WTC11 (cell line): ENCODE data around the gene ZNF496.

Experiments
- MYBL2 ChIP-seq: sonication (generic); formaldehyde crosslinking; IDR thresholded peaks from 2 replicates; pipeline ENCODE4 v1.8.1; 2023; ENCODE audit warnings: mild to moderate bottlenecking, moderate library complexity, missing genetic modification reagents
- NFE2L1 ChIP-seq: sonication (generic); formaldehyde crosslinking; IDR thresholded peaks from 2 replicates; pipeline ENCODE4 v1.8.1; 2023; ENCODE audit warnings: missing genetic modification reagents
- NFYB ChIP-seq: sonication (generic); formaldehyde crosslinking; conservative IDR thresholded peaks from 2 replicates; pipeline ENCODE4 v1.8.0; 2022; ENCODE audit warnings: low read depth, missing genetic modification reagents
- TF ChIP-seq, protein P1 (sequence below): fragments of 200-600 bp; IDR thresholded peaks from 2 replicates; pipeline ENCODE4 v1.8.0; 2022; ENCODE audit warnings: antibody characterized with exemption
- TF ChIP-seq, protein P2 (sequence below): sonication (generic); formaldehyde crosslinking; IDR thresholded peaks from 2 replicates; pipeline ENCODE4 v1.8.0; 2022; ENCODE audit warnings: mild to moderate bottlenecking, missing genetic modification reagents

DNA sequence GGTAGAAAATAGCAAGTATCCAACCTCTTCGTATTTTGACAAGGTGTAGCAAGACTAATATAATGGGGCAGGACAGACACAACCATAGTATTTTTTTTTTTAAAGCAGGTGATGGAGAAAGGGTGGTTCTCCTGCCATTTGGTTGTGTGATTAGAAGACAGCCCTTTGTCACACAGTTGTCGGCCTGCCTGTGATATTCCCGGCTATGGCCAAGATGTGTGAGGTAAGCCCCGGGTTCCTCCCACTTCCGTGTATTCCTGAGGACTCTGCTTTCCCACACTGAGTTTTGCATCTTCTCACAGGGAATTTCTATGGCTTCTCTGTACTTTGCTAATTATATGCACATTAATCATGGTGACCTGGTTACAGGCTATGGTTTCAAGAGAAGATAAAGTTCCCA, 35.9 kb downstream of the ZNF496 start:
- TF ChIP-seq, protein P1, sequence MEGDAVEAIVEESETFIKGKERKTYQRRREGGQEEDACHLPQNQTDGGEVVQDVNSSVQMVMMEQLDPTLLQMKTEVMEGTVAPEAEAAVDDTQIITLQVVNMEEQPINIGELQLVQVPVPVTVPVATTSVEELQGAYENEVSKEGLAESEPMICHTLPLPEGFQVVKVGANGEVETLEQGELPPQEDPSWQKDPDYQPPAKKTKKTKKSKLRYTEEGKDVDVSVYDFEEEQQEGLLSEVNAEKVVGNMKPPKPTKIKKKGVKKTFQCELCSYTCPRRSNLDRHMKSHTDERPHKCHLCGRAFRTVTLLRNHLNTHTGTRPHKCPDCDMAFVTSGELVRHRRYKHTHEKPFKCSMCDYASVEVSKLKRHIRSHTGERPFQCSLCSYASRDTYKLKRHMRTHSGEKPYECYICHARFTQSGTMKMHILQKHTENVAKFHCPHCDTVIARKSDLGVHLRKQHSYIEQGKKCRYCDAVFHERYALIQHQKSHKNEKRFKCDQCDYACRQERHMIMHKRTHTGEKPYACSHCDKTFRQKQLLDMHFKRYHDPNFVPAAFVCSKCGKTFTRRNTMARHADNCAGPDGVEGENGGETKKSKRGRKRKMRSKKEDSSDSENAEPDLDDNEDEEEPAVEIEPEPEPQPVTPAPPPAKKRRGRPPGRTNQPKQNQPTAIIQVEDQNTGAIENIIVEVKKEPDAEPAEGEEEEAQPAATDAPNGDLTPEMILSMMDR = no peak
- TF ChIP-seq NFE2L1 (CRISPR knock-in tag) (no peak), NFYB (no peak), MYBL2 (CRISPR knock-in tag) (no peak)
- TF ChIP-seq, protein P2, sequence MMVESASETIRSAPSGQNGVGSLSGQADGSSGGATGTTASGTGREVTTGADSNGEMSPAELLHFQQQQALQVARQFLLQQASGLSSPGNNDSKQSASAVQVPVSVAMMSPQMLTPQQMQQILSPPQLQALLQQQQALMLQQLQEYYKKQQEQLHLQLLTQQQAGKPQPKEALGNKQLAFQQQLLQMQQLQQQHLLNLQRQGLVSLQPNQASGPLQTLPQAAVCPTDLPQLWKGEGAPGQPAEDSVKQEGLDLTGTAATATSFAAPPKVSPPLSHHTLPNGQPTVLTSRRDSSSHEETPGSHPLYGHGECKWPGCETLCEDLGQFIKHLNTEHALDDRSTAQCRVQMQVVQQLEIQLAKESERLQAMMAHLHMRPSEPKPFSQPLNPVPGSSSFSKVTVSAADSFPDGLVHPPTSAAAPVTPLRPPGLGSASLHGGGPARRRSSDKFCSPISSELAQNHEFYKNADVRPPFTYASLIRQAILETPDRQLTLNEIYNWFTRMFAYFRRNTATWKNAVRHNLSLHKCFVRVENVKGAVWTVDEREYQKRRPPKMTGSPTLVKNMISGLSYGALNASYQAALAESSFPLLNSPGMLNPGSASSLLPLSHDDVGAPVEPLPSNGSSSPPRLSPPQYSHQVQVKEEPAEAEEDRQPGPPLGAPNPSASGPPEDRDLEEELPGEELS (CRISPR knock-in tag) = no peak
